B cell (primary cell): ENCODE data around the gene EMP3. TPM values are rescaled to one million over a fixed set of nuclear protein-coding genes. Genes with fewer than 3 reads are reported as not detected.

Source experiments
- ATAC-seq: fragments of 200-7000 bp; cut with Tn5 transposase; one replicate; pipeline ENCODE4 v1.10.0; 2021; ENCODE audit warnings: low read depth, mild to moderate bottlenecking, moderate number of reproducible peaks, moderate library complexity
- CTCF ChIA-PET: fragments of 350-600 bp; sonication (Branson Sonifier 250); formaldehyde crosslinking; loops from one replicate; lab custom pipeline; 2021; ENCODE audit warnings: antibody characterized with exemption, inconsistent platforms; lab: Charles Lee
- POLR2A ChIA-PET: fragments of 350-600 bp; sonication (Branson Sonifier 250); formaldehyde crosslinking; loops from one replicate; lab custom pipeline; 2021; ENCODE audit warnings: antibody characterized with exemption; lab: Charles Lee
- DNase-seq: peaks from one replicate; pipeline ENCODE4 v3.0.0; 2013
- H2AFZ ChIP-seq: 2 replicates; pipeline ENCODE4 v1.6.1; 2012; ENCODE audit warnings: mild to moderate bottlenecking, low read depth, low read length; ENCODE audit not compliant: insufficient read depth, poor library complexity, severe bottlenecking
- H3K27ac ChIP-seq, 2 donors: 1 replicate in 1 of 2; 2 replicates in 1 of 2; pipeline ENCODE4 v1.5.1; 2012 to 2013; ENCODE audit warnings: low read length in 2 of 2, mild to moderate bottlenecking in 2 of 2, moderate library complexity in 1 of 2
- H3K27me3 ChIP-seq, 4 experiments: fragments of 200-600 bp in 1 of 4; sonication (generic) in 1 of 4; replicated peaks in 1 of 4; 1 replicate in 2 of 4; 2 replicates in 2 of 4; pipeline versions ENCODE4 v1.6.1 to v1.7.0; 2013 to 2016; ENCODE audit warnings: low read length in 3 of 4, mild to moderate bottlenecking in 2 of 4, mixed read lengths in 1 of 4, moderate library complexity in 1 of 4; ENCODE audit not compliant: insufficient read depth in 4 of 4, control insufficient read depth in 3 of 4; ENCODE audit errors: control extremely low read depth in 1 of 4
- H3K36me3 ChIP-seq, 2 experiments: replicated peaks in 1 of 2; 1 replicate in 1 of 2; 2 replicates in 1 of 2; pipeline versions ENCODE4 v1.6.1 to v1.7.1; 2013; ENCODE audit warnings: low read length in 1 of 2; ENCODE audit not compliant: insufficient read depth in 2 of 2, control insufficient read depth in 1 of 2; ENCODE audit errors: control extremely low read depth in 1 of 2, extremely low read depth in 1 of 2
- H3K4me1 ChIP-seq, 2 donors: fragments of 200-600 bp in 1 of 2; sonication (generic) in 1 of 2; 1 replicate in 1 of 2; 2 replicates in 1 of 2; pipeline versions ENCODE4 v1.5.1 to v1.6.1; 2013 to 2017; ENCODE audit warnings: low read length in 2 of 2; ENCODE audit not compliant: control insufficient read depth in 2 of 2, insufficient read depth in 2 of 2
- H3K4me2 ChIP-seq: replicated peaks from 2 replicates; pipeline ENCODE3; 2012; ENCODE audit warnings: mild to moderate bottlenecking, low read depth, low read length; ENCODE audit not compliant: poor library complexity, severe bottlenecking
- H3K4me3 ChIP-seq, 5 experiments: fragments of 200-600 bp in 1 of 5; sonication (generic) in 1 of 5; 1 replicate in 3 of 5; 2 replicates in 2 of 5; pipeline versions ENCODE4 v1.5.1 to v1.7.0; 2011 to 2016; ENCODE audit warnings: low read length in 4 of 5, mild to moderate bottlenecking in 4 of 5, low read depth in 2 of 5, control low read depth in 1 of 5, moderate library complexity in 1 of 5; ENCODE audit not compliant: insufficient read depth in 1 of 5; ENCODE audit errors: control extremely low read depth in 1 of 5, extremely low read depth in 1 of 5
- H3K79me2 ChIP-seq: fragments of 200-600 bp; sonication (generic); one replicate; pipeline ENCODE4 v1.6.0; 2016; ENCODE audit warnings: low read length; ENCODE audit not compliant: control insufficient read depth, insufficient read depth
- H3K9ac ChIP-seq: fragments of 200-600 bp; sonication (generic); 2 replicates; pipeline ENCODE4 v1.6.1; 2017; ENCODE audit warnings: mild to moderate bottlenecking, low read length, moderate library complexity
- H3K9me3 ChIP-seq, 3 donors: one replicate each; pipeline versions ENCODE4 v1.6.1 to v1.7.1; 2013; ENCODE audit warnings: low read length in 2 of 3; ENCODE audit not compliant: control insufficient read depth in 2 of 3, insufficient read depth in 1 of 3; ENCODE audit errors: control extremely low read depth in 1 of 3
- H4K20me1 ChIP-seq: 2 replicates; pipeline ENCODE4 v1.6.0; 2012; ENCODE audit warnings: mild to moderate bottlenecking, low read length; ENCODE audit not compliant: insufficient read depth, control insufficient read depth, poor library complexity, severe bottlenecking
- H3K27ac Mint-ChIP-seq: one replicate; pipeline ENCODE4 v1.8.0; 2021; ENCODE audit warnings: mixed read lengths
- H3K27me3 Mint-ChIP-seq: one replicate; pipeline ENCODE4 v1.8.0; 2021; ENCODE audit warnings: mixed read lengths
- H3K4me1 Mint-ChIP-seq: one replicate; pipeline ENCODE4 v1.8.0; 2021; ENCODE audit warnings: mixed read lengths
- H3K4me3 Mint-ChIP-seq: one replicate; pipeline ENCODE4 v1.8.0; 2021; ENCODE audit warnings: mixed read lengths
- H3K9me3 Mint-ChIP-seq: one replicate; pipeline ENCODE4 v1.8.0; 2022; ENCODE audit warnings: mixed read lengths; ENCODE audit not compliant: insufficient read depth
- CTCF ChIP-seq: fragments of 200-600 bp; IDR thresholded peaks from one replicate; pipeline ENCODE4 v1.8.0; 2022; ENCODE audit warnings: antibody characterized with exemption, mild to moderate bottlenecking
- EZH2 ChIP-seq: IDR thresholded peaks from 2 replicates; pipeline ENCODE4 v1.6.1; 2012; ENCODE audit warnings: borderline replicate concordance, low read depth, mild to moderate bottlenecking, moderate library complexity, low read length; ENCODE audit not compliant: insufficient read depth, poor library complexity, severe bottlenecking
- WGBS: methylation state at CpG from one replicate; pipeline ENCODE4 v1.1.5; 2013; ENCODE audit warnings: missing lambda C conversion rate; ENCODE audit not compliant: insufficient coverage; 5-methylcytosine and 5-hydroxymethylcytosine counted together
- intact Hi-C: fragments of 100-400 bp; cut with micrococcal nuclease; formaldehyde crosslinking; loops from one replicate; pipeline ENCODE4 v1.10.0; 2022
- polyA plus RNA-seq: library from polyadenylated mRNA; depleted of rRNA; stranded (reverse); fragments of >200 nt; gene quantifications from 2 replicates; pipeline ENCODE4 v1.2.3, GENCODE V29; 2012
- total RNA-seq, 2 donors: library from RNA; stranded (reverse); fragments of 120-200 nt in 1 of 2; gene quantifications; 1 replicate in 1 of 2; 2 replicates in 1 of 2; pipeline versions ENCODE4 v1.2.3 to v1.2.4, GENCODE V29; 2013 to 2022

Gene EMP3
- total and polyA plus RNA-seq, 2 donors (not counting 1 experiment from before 2014, with no cell fraction given): 326 to 595 TPM

GRCh38 chr19:48362716-48363499 lies 37.6 kb downstream of the EMP3 start:
- H3K4me2 ChIP-seq: peak overlapping the region; percentile 97
- Mint-ChIP-seq H3K9me3 (no peaks in the 10 kb centered on the region), H3K27me3 (no peaks in the 10 kb centered on the region), H3K4me3 (peak overlapping the region; percentile 95), H3K4me1 (peaks cover 15% of the 10 kb centered on the region), H3K27ac (peak overlapping the region; percentile 97)
- WGBS: 1% methylated on average over 25 of the region's 26 CpGs
- no peaks in the 10 kb centered on the region for H4K20me1 ChIP-seq
- peak overlapping the region; percentile 76 to 91 (median 85) for H3K4me3 ChIP-seq
- DNase-seq (peak; percentile 90), ATAC-seq (peak; percentile 51)
- H3K27ac ChIP-seq: peak overlapping the region; percentile 82 to 91
- H3K36me3 ChIP-seq: peaks cover 0 to 3% of the 10 kb centered on the region in 2 experiments
- no peaks in the 10 kb centered on the region for H3K27me3 ChIP-seq
- peaks cover 5 to 20% of the 10 kb centered on the region in 2 donors for H3K4me1 ChIP-seq
- intact Hi-C loops: loop anchor here (5.0 kb wide), 3 partner anchors 149 to 1761 kb away; partner anchors contain the start of genes CALM3 and LMTK3
- H3K9me3 ChIP-seq: no peaks in the 10 kb centered on the region
- H3K79me2 ChIP-seq: no peaks in the 10 kb centered on the region
- CTCF ChIA-PET: interaction anchor here (0.5 to 2.5 kb wide), 8 partner anchors 28 to 128 kb away, joined by 4 to 21 read pairs (median 6); partner anchors contain the start of gene KDELR1
- TF ChIP-seq CTCF (no peak), EZH2 (no peak)
- POLR2A ChIA-PET: interaction anchor here (0.5 to 1.6 kb wide), 6 partner anchors 30 to 1089 kb away, joined by 3 to 8 read pairs (median 4); partner anchors contain the start of genes EMP3 and GRIN2D
- peak overlapping the region; percentile 95 for H2AFZ ChIP-seq
- H3K9ac ChIP-seq: peak overlapping the region; percentile 85

GRCh38 chr19:48363500-48363809 lies 38.1 kb downstream of the EMP3 start:
- H3K27me3 Mint-ChIP-seq: no peaks in the 10 kb centered on the region

More at GRCh38 chr19:48363500-48363809, 38.1 kb downstream of the EMP3 start:
- peak overlapping the region; percentile 82 to 91 for H3K27ac ChIP-seq
- Mint-ChIP-seq H3K4me1 (peaks cover 15% of the 10 kb centered on the region), H3K4me3 (peak overlapping the region; percentile 95), H3K9me3 (no peaks in the 10 kb centered on the region), H3K27ac (peak overlapping the region; percentile 97)
- intact Hi-C loops: loop anchor here (5.0 kb wide), 3 partner anchors 149 to 1761 kb away; partner anchors contain the start of genes CALM3 and LMTK3
- TF ChIP-seq CTCF (no peak), EZH2 (no peak)
- no peaks in the 10 kb centered on the region for H4K20me1 ChIP-seq
- peak overlapping the region; percentile 85 for H3K9ac ChIP-seq
- H3K79me2 ChIP-seq: no peaks in the 10 kb centered on the region
- no peaks in the 10 kb centered on the region for H3K9me3 ChIP-seq
- H3K36me3 ChIP-seq: peaks cover 0 to 3% of the 10 kb centered on the region in 2 experiments
- CTCF ChIA-PET: interaction anchor here (0.8 to 2.5 kb wide), 10 partner anchors 28 to 245 kb away, joined by 3 to 21 read pairs (median 6); partner anchors contain the start of gene KDELR1
- POLR2A ChIA-PET: interaction anchor here (0.6 to 1.7 kb wide), 13 partner anchors 27 to 1277 kb away, joined by 3 to 16 read pairs (median 4); partner anchors contain the start of genes EMP3, GRIN2D, KDELR1 and RPL18
- H3K4me1 ChIP-seq: peaks cover 5 to 20% of the 10 kb centered on the region in 2 donors
- H3K4me3 ChIP-seq: peak overlapping the region; percentile 76 to 91 (median 85)
- H3K27me3 ChIP-seq: no peaks in the 10 kb centered on the region
- ATAC-seq: peak; percentile 2
- H3K4me2 ChIP-seq: peak overlapping the region; percentile 97
- 20% methylated on average over 10 of the region's 10 CpGs for WGBS
- peak overlapping the region; percentile 95 for H2AFZ ChIP-seq
- no peak for DNase-seq
